DMS 273 (cell line): ENCODE measurements around the gene MTRFR.

Source experiments
- DNase-seq: peaks from one replicate; lab custom pipeline; 2025; ENCODE audit not compliant: unreplicated experiment; lab: John Stamatoyannopoulos, UW

The MTRFR gene

DNA sequence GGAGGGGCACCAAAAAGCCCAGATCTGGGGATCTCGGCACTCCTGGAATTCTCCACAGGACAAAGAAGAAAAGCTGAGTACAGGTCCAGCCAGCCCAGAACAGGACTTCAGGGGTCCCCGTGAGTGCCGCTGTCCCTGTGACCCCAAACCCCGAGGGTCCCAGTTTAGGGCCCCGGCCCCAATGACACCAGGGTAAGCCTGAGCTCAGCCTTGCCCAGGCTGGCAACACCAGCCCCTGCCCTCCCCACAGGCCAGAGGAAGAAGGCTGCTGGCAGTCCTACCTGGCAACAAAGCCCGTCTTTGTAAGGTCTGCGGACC is 36.6 kb downstream of the MTRFR start:
- DNase-seq, result no peak

DNA sequence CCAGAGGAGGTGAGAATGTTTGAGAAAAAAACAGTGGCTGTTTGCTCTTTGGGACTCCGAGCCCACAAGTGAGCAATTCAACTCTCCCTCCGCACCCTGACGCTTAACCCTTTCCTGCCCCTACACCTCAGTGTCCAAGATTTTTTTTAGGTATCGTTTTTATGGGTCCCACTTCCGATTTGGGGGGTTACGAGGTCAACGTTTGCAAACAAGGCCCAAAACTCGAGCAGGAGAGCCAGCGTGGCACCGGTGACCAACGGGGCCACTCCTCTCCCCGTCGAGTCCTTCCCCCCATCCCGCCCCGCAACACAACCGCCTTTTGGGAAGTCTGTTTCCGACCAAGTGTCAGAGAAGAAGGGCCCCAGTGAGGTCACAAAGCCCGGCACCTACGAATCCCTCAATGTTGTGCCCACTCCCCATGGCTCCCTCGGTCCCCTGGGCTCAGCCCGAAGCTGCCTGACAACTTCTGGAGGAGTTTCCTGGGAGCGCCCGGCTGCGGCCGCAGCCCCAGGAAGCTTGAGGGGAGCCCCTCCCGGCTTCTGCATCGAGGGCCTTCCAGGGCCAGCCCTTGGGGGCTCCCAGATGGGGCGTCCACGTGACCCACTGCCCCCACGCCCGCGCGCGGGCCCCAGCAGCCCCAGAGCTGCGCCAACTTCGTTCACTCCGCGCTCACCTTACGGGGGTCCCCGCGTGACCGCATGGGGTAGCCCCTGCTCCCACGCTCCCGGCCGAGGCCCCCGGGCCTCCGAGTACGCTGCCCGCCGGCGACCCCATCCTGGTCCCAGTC is 37.2 kb downstream of the MTRFR start:
- peak; percentile 65 for DNase-seq

DNA sequence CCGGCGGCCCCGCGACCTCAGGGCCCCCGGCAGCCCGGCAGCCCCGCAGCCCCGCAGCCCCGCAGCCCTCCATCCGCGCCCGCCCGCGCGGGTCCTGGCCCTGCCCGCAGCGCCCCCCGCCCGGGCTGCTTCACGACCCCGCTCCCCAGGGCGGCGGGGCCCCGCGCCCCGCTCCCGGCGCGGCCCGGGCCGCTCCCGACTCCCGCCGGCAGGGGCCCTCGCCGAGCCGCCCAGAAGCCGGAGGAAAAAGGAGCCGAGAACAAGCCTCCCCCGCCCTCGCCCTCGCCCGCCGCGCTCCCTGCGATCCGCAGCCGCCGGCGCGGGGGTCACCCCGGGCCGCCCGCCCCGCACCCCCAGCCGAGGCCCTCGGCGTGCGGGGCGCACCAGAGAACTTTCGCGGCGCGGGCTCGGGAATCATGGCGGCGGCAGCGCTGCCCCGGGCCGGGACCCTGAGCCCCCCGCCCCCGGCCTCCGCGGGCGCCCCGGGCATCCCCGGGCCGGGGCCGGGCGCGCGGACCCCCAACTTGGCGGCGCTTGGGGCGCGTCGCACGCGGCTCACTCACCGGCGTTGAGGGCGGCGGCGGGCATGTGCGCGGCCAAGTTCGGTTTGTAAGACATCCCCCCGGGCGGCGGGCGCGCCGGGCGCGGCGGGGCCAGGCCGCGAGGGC is 37.9 kb downstream of the MTRFR start:
- DNase-seq, result peak; percentile 82

DNA sequence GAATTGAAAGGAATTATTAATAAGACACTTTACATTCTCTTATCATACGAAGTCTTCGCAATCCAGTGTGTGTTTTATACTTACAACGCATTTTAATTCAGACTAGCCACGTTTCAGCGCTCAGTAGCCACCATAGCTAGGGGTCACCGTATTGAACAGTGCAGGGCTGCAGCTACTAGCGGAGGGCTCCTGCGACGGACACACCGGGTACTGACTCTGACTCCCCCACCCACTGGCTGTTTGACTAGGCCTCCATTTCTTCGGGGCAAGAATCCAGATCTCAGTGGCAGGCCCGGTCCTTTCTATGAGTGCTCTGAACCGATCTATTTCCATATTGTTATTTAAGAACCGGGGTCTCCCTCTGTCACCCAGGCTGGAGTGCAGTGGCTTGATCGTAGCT is 39.9 kb downstream of the MTRFR start:
- DNase-seq, result no peak

DNA sequence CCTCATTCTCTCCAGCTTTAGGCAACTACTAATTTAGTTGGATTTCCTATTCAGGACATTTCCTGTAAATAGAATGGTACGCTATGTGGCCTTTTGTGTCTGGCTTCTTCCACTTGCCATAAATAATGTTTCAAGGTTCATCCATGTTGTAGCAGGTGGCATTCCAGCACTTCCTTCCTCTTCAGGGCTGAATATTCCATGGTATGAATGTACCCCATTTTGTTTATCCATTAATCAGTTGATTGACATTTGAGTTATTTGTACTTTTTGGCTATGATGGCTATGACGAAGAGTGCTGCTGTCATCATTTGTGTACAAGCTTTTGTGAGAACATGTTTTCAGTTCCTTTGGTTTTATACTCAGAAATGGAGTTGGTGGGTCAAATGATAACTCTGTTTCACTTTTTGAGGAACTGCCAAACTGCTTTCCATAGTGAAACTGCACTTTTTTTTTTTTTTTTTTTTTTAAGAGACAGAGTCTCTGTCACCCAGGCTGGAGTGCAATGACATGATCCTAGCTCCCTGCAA is 44.9 kb downstream of the MTRFR start:
- no peak for DNase-seq

DNA sequence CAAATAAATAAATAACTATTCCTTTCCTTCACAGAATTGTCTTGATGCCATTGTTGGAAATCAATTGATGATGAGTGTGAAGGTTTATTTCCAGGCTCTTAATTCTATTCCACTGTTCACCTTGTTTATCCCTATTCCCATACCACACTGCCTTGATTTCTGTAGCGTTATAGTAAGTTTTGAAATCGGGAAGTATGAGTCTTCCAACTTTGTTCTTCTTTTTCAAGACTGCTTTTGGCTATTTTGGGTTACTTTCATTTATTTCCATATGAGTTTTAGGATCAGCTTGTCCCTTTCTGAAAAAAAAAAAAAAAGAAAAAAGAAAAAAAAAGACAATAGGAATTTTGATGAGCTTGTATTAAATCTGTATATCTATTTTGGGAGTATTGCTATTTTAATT is 47.7 kb downstream of the MTRFR start:
- no peak for DNase-seq

DNA sequence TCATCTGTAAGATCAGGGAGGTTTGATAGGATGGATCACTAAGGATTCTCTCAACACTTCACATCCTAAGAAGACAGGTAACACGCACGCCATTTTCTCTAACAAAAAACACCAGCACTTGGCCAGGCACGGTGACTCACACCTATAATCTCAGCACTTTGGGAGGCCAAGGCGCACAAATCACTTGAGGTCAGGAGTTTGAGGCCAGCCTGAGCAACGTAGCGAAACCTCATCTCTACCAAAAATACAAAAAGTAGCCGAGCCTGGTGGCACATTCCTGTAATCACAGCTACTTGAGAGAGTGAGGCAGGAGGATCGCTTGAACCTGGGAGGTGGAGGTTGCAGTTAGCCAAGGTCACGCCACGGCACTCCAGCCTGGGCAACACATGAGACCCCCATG is 48.9 kb downstream of the MTRFR start:
- no peak for DNase-seq

DNA sequence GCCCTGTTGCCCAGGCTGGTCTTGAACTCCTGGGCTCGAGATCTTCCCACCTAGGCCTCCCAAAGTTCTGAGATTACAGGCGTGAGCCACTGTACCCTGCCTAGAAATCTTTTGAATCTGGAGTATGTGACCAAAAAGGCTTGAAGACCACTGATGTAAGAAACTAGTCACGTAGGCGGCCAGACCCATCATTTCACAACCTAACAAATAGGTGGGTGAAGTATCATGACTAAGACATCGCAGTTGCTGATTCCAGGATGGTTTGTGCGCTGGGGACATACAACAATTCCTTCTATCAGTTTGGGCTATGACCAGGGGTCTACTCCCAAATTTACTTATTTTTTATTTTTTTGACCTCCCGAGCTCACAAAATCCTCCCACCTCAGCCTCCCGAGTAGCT is 50.2 kb downstream of the MTRFR start:
- DNase-seq, result no peak

DNA sequence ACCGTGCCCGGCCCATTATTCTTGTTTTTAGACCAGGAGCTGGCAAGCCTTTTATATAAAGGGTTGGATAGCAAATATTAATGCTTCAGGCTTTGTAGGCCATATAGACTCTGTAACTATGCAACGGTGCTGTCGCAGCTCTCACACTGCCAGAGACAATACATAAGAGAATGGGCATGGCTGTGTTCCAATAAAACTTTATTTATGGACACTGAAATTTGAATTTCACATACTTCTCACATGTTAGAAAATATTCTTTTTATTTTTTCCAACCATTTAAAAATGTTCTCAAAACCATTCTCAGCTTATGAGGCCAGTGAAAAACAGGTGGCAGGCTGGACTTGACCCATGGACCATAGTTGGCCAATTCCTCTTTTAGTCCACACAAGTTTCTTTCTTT is 51.4 kb downstream of the MTRFR start:
- no peak for DNase-seq

DNA sequence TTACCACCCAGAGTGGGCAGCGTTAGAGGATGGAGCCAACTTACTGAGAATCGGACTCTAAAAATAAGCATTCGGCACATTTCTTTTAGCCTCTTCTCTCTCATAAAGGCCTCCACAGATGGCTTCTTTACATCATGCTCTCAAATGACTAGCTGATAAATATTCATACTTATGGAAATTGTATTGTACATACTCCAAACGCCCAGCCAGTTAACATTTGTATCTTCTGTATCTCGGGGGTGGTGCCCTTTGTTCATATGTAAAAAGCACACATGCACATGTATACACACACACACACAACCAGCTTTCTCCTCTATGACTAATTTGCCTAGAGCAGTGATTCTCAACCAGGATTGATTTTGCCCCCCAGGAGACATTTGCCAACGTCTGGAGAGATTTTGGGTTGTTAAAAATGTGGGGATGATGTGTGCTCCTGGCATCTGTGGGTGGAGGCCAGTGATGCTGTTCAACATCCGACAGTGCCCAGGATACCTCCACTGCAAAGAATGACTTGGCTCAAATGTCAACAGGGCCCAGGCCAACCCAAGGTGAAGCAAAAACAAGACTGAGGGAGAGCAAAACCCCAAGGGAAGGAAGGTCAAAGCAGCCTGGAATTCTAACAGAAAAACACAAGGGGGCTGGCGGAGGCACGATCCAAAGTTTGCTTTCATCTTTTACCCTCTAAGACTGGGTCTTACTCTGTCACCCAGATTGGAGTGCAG is 53.6 kb downstream of the MTRFR start:
- DNase-seq, result peak; percentile 57

DNA sequence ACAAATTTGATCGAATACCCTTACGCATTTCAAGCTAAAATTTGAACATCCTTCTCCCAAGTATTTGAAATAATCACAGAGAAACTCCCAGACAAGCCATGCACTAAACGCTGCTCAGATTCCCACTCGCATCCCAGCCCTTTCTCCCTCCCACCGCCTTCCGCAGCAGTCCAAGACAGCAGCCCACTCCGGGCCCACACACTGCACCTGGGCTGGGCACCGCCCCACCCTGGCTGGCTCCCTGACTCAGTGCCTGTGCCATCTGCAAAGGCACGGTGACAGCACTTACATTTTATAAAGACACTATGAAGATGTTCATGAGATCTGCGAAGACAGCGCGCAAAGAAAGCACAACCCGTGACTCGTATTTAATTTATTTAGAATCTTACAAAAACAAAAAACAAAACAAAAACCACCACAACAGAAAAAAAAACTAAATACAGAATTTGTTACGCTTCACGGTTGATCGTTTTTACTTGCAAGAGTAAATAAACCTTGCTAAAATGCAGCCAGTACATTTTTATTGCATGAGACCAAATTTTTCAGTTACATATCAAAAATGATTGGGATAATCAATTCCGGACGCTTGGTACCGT is 55.6 kb downstream of the MTRFR start:
- no peak for DNase-seq

DNA sequence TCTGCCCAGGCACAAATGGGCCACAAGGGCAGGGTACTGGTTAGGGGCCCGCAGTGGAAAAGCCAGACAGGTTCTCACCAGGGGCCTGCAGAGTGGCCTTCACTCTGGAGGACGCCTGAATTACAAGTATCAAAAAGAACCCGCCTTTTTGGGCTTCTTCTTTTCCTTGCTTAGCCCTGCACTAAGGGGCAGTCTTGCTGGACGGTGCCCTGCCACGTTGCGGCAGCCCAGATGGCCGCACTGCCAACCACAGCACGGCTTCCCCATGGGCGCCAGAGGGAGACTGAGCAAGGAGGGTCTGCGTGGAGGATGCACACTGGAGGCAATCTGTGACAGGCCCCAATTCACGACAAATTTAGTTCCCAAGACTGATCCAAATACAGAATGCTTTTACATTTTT is 56.7 kb downstream of the MTRFR start:
- DNase-seq, result no peak

DNA sequence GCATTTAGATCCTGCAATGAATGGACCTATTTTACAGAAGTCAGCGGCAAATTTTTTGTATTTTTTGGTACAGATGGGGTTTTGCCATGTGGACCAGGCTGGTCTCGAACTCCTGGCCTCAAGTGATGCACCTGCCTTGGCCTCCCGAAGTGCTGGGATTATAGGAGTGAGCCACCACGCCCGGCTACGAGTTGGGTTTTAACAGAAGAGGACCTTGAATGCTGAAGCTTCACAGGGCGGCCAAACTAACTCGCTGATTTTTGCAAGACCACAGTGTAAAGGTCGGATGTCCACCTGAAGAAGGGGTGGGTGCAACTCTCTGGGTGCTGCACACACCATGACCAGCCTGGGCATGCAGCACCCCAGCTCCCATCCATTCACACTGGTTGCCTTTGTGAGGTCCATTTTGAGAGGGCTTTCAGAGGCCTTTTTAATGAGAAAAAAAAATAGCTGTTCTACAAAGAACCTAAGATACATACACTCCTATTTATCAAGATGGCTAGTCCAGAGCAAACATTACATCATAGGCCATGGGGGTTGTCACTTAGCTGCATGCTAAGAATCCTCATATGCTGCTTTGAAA is 60.0 kb downstream of the MTRFR start:
- DNase-seq, result no peak

DNA sequence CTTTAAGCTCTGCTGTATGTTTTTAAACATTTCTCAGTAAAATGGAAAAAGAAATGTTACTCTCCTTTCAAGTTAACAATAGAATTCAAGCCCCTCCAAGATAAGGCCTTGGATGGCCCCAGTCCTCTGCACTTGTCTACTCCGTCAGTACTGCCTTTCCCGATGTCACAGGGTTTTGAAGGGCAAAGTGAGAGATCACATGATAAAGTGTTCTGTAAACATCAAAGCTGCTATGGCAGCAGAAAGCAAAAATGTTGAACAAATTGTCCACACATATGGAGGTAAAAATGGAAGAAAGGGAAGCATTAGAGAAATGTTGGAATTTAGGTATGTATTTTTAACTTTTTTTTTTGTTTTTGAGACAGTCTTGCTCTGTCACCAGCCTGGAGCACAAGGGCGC is 71.9 kb downstream of the MTRFR start:
- DNase-seq, result no peak

DNA sequence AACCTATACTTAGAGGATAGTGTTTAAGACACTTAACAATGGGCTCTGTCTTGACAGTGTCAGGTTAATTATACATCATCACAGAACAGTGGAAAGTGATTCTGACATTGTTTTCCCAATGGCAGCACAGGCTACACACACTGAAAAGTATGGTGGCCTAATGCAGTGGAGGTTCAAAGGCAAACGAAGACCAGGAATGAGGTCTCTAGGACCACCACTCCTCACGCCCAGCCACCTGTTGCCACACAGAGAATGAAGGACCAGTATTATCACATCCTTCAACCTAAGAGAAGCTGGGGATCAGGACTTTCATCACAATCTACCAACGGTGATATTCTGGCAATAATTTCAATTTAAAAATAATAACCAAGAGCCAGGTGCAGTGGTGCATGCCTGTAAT is 73.0 kb downstream of the MTRFR start:
- no peak for DNase-seq
